A549 treated with CpdA at 1 μM for 4 hours (cell line): ENCODE measurements around the gene TRAPPC2. TPM values are rescaled to one million over a fixed set of nuclear protein-coding genes. Genes with fewer than 3 reads are reported as not detected.

Source experiments
- total RNA-seq: library from RNA; stranded (reverse); fragments of 200-300 nt; extraction: Qiagen RNA extraction; gene quantifications from 5 replicates; pipeline ENCODE4 v1.2.3, GENCODE V29; 2022; ENCODE audit warnings: low read depth

The TRAPPC2 gene
- total RNA-seq, result 6.2 to 10.5 TPM (median 6.8 TPM) in 5 replicates

DNA sequence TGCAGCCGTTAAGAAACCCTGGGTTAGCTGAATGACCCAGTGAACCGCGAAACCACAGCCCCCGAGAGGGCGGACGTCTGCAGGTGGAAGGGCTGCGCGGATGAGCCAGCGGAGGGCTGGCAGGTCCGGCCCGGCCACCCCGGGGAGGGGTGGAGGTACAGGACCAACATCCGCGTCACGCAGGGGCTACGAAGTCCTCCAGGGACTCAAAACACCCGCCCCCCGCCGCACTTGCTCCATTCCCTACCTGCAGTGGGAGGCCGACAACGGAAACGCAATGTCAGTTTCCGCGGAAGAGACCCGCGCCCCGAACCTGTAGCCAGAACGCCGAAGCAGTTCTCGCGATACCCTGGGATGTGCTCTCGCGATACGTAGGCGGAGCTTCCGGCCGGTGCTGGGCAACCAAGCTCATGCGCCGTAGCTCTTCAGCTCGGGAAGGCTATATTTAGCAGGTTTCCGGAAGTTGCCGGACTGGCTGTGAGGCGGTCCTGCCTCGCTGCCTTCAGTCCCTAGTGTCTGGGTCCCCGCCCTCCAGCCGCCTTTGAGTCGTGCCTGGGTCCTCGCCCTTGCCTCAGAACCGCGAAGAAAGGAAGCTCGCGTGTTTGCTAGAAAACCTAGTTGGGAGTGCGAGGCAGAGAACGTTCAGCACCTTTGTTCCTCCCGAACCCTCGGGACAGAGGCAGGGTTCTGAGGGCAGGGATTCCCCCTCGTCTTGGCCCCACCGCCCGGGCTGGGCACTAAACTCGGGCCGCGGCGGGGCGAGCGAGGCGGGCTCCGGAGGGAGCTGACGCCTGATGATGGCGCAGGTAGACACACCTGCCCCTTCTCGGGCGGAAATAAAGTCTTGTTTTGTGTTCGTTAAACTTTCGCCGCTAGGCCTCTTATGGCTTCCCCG lies at the start of gene TRAPPC2, which contains the start of gene OFD1:
TSS of gene TRAPPC2 (minus strand) at position 343 of the 895 bp plus-strand sequence. CDS start 14,657 bp downstream, outside the sequence.
TSS of gene OFD1 (plus strand) at position 471 of the 895 bp plus-strand sequence. CDS start at position 795, 324 bp downstream.

DNA sequence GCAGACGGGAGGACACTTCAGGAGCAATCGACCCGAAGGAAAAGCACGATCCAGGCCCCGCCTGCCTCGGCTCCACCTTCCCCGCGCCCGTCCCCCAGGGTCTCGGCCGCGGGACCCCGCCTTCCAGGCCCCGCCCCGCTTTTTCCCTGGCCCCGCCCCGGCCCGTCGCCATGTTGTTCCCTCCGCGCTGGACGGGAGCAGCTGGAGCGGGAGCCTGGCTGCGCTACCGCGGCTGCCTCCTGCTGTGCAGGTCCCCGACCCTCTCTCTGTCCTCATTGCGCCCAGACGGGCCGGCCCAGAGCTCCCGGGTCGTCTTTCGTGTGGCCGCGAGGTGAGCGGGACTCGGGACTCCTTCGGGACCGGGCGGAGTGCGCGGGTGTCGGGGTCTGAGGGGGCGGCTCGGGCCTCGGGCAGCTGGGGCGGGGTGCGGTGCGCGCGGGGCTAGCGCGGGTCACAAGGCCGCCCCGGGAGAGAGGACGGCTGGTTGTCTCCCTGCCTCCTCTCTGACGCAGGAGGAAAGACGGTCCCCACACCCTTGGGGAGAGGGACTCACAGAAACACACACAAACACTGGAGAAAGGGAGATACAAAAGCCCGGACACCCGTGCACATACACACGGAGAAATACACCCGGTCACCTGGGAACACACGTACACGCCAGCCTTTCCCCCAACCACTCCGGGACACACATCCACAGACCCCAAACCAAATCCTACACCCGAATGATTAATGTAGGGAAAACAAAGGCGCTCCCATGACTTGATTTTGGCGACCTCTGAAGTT lies 45.3 kb downstream of the TRAPPC2 start, which contains the start of gene RAB9A:
TSS of gene RAB9A (plus strand) at position 171 of the 783 bp plus-strand sequence. CDS start 19,619 bp downstream, outside the sequence.

Other genes with a start within 250 kb of the TRAPPC2 start
- gene EGFL6, start 165.0 kb downstream of the TRAPPC2 start, total RNA-seq, result not detected in 5 replicates
- 0.63 to 0.82 TPM (median 0.80 TPM) in 5 replicates for gene TCEANC, start 81.5 kb downstream of the TRAPPC2 start, total RNA-seq
- 29.5 to 40.8 TPM (median 36.2 TPM) in 5 replicates for gene RAB9A, start 45.5 kb downstream of the TRAPPC2 start, total RNA-seq
- gene OFD1, start 128 bp upstream of the TRAPPC2 start, total RNA-seq, result 11.5 to 17.4 TPM (median 12.4 TPM) in 5 replicates
- gene GPM6B, start 82.5 kb upstream of the TRAPPC2 start, total RNA-seq, result 0.05 TPM in 1 of 5 replicates, not detected in the others